ENCODE results near the gene RPL23.

DNA sequence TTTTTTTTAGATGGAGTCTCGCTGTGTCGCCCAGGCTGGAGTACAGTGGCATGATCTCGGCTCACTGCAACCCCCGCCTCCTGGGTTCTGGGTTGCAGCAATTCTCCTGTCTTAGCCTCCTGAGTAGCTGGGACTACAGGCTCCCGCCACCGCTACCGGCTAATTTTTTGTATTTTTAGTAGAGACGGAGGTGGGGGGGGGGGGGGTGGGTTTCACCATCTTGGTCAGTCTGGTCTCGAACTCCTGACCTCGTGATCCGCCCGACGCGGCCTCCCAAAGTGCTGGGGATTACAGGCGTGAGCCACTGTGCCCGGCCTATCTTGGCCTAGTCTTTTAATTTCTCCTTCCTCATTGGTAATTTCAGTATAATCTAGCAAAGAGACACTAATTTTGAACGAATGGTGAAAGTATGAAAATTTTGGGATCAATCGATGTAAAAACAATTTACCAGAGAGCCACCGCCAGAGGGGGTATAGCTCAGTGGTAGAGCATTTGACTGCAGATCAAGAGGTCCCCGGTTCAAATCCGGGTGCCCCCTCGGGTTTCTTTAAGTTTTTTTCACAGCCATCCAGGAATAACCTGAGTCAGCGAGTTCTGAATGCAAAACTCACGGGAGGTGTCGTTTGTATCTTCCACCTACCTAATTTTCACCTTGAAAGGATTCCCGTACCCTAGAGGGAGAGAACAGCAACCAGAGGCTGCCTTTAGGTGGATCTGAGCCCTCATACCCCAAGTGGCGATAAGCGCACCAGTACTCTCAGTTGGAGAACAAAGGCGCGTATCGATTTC, 13.9 kb upstream of the RPL23 start:
- TF ChIP-seq POLR2A (IDR thresholded peaks at IDR 0.05; ENCODE audit: low read length): no peak
- no peak for TF ChIP-seq GATA1 (IDR thresholded peaks at IDR 0.05; ENCODE audit: low read depth, low read length)

Measured in erythroblast (primary cell).